ENCODE data around the gene TXNDC12.

DNA sequence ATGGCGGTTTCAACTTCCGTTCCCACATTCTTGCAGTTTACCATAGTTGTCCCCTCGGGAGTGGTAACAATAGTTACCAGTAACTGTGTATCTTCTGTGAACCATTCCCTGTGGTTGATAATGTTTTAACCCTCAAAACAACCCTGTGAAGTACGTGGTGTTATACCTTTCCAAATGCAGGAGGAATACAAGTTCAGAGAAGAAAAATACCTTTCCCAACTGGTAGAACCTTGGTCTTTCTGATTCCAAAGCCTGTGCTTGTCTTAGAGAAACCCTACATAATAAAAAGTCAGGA lies 1.9 kb upstream of the TXNDC12 start:
- TF ChIP-seq, protein P1, sequence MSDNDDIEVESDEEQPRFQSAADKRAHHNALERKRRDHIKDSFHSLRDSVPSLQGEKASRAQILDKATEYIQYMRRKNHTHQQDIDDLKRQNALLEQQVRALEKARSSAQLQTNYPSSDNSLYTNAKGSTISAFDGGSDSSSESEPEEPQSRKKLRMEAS (CRISPR knock-in tag; IDR thresholded peaks at IDR 0.05) = no peak
- TF ChIP-seq, protein P2, sequence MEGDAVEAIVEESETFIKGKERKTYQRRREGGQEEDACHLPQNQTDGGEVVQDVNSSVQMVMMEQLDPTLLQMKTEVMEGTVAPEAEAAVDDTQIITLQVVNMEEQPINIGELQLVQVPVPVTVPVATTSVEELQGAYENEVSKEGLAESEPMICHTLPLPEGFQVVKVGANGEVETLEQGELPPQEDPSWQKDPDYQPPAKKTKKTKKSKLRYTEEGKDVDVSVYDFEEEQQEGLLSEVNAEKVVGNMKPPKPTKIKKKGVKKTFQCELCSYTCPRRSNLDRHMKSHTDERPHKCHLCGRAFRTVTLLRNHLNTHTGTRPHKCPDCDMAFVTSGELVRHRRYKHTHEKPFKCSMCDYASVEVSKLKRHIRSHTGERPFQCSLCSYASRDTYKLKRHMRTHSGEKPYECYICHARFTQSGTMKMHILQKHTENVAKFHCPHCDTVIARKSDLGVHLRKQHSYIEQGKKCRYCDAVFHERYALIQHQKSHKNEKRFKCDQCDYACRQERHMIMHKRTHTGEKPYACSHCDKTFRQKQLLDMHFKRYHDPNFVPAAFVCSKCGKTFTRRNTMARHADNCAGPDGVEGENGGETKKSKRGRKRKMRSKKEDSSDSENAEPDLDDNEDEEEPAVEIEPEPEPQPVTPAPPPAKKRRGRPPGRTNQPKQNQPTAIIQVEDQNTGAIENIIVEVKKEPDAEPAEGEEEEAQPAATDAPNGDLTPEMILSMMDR (IDR thresholded peaks at IDR 0.05) = no peak
- TF ChIP-seq, protein P3, sequence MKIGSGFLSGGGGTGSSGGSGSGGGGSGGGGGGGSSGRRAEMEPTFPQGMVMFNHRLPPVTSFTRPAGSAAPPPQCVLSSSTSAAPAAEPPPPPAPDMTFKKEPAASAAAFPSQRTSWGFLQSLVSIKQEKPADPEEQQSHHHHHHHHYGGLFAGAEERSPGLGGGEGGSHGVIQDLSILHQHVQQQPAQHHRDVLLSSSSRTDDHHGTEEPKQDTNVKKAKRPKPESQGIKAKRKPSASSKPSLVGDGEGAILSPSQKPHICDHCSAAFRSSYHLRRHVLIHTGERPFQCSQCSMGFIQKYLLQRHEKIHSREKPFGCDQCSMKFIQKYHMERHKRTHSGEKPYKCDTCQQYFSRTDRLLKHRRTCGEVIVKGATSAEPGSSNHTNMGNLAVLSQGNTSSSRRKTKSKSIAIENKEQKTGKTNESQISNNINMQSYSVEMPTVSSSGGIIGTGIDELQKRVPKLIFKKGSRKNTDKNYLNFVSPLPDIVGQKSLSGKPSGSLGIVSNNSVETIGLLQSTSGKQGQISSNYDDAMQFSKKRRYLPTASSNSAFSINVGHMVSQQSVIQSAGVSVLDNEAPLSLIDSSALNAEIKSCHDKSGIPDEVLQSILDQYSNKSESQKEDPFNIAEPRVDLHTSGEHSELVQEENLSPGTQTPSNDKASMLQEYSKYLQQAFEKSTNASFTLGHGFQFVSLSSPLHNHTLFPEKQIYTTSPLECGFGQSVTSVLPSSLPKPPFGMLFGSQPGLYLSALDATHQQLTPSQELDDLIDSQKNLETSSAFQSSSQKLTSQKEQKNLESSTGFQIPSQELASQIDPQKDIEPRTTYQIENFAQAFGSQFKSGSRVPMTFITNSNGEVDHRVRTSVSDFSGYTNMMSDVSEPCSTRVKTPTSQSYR (CRISPR knock-in tag; IDR thresholded peaks at IDR 0.05) = no peak
- no peak for TF ChIP-seq ATF1 (CRISPR knock-in tag; IDR thresholded peaks at IDR 0.05)
- TF ChIP-seq TEAD4 (CRISPR knock-in tag; IDR thresholded peaks at IDR 0.05) = no peak
- no peak for TF ChIP-seq GABPB1 (CRISPR knock-in tag; IDR thresholded peaks at IDR 0.05)
- TF ChIP-seq ESRRA (CRISPR knock-in tag; IDR thresholded peaks at IDR 0.05; ENCODE audit: borderline replicate concordance) = no peak
- TF ChIP-seq, protein P4, sequence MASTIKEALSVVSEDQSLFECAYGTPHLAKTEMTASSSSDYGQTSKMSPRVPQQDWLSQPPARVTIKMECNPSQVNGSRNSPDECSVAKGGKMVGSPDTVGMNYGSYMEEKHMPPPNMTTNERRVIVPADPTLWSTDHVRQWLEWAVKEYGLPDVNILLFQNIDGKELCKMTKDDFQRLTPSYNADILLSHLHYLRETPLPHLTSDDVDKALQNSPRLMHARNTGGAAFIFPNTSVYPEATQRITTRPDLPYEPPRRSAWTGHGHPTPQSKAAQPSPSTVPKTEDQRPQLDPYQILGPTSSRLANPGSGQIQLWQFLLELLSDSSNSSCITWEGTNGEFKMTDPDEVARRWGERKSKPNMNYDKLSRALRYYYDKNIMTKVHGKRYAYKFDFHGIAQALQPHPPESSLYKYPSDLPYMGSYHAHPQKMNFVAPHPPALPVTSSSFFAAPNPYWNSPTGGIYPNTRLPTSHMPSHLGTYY (CRISPR knock-in tag; IDR thresholded peaks at IDR 0.05) = no peak

Measured in WTC11 (cell line).